Muscle layer of colon (tissue), 2 donors: ENCODE measurements around the gene CORIN.
"Not testable (repeated sequence)": the region's sequence is repeated elsewhere in the genome, so short reads cannot be mapped to it uniquely, and the experiment has no call there.

Source experiments
- H3K27ac ChIP-seq: one replicate; pipeline ENCODE4 v1.7.0; 2013; ENCODE audit warnings: low read depth, mild to moderate bottlenecking, low read length, moderate library complexity
- H3K27me3 ChIP-seq, 2 donors: one replicate each; pipeline ENCODE4 v1.7.0; 2013; ENCODE audit warnings: low read length in 2 of 2, mild to moderate bottlenecking in 2 of 2; ENCODE audit not compliant: insufficient read depth in 2 of 2, control insufficient read depth in 1 of 2
- H3K36me3 ChIP-seq: one replicate; pipeline ENCODE4 v1.7.0; 2013; ENCODE audit warnings: mild to moderate bottlenecking, low read length; ENCODE audit not compliant: insufficient read depth
- H3K4me1 ChIP-seq: one replicate; pipeline ENCODE4 v1.7.0; 2013; ENCODE audit warnings: mild to moderate bottlenecking, low read length; ENCODE audit not compliant: insufficient read depth
- H3K4me3 ChIP-seq, 2 donors: one replicate each; pipeline ENCODE4 v1.7.0; 2013; ENCODE audit warnings: low read length in 2 of 2, low read depth in 1 of 2, mild to moderate bottlenecking in 1 of 2, moderate library complexity in 1 of 2
- H3K9ac ChIP-seq: one replicate; pipeline ENCODE4 v1.7.0; 2013; ENCODE audit warnings: low read length
- H3K9me3 ChIP-seq: one replicate; pipeline ENCODE4 v1.7.0; 2013; ENCODE audit warnings: mild to moderate bottlenecking, low read length
- donor health status: abdominal sarcoma.
- donor health status: Adenocarcinoma of cecum.

Gene CORIN

GRCh38 chr4:47555920-47556319, 281.9 kb downstream of the CORIN start:
- not testable (repeated sequence) for H3K27me3 ChIP-seq, H3K9ac ChIP-seq, H3K27ac ChIP-seq, H3K4me1 ChIP-seq, H3K4me3 ChIP-seq, H3K9me3 ChIP-seq
- H3K36me3 ChIP-seq = peaks cover 18% of the 10 kb centered on the region

- Histone ChIP-seq H3K9ac (no peak overlapping the region), H3K36me3 (peaks cover 15% of the 10 kb centered on the region), H3K27ac (no peak overlapping the region), H3K4me1 (no peaks in the 10 kb centered on the region), H3K9me3 (no peaks in the 10 kb centered on the region), H3K4me3 (no peak overlapping the region), H3K27me3 (no peaks in the 10 kb centered on the region)
Measured at GRCh38 chr4:47553329-47554125, 284.3 kb downstream of the CORIN start.

DNA sequence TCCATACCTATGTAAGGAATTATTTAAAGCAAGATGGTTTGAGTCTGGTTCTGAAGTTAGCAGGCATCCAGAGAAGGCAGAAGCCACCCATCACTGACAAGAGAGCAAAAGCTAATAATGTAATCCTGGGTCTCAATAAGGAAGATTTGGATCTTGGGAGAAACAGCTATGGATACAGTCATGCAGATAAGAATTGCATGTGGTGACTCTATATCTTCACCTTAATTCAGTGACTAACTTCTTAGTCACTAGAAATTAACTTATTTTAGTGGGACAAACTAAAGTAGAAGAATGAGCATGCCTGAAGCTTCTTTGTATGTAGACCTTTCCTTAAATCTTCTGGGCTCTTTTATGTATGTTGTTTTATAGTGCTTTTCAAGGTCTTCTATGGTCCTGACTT, 286.2 kb downstream of the CORIN start:
- Histone ChIP-seq H3K36me3 (peaks cover 5% of the 10 kb centered on the region), H3K4me3 (no peak overlapping the region), H3K9ac (no peak overlapping the region), H3K27me3 (no peaks in the 10 kb centered on the region), H3K27ac (no peak overlapping the region), H3K9me3 (no peaks in the 10 kb centered on the region), H3K4me1 (no peaks in the 10 kb centered on the region)

- Histone ChIP-seq H3K9me3 (no peaks in the 10 kb centered on the region), H3K36me3 (peaks cover 5% of the 10 kb centered on the region), H3K4me3 (no peak overlapping the region), H3K9ac (no peak overlapping the region), H3K27ac (no peak overlapping the region), H3K27me3 (no peaks in the 10 kb centered on the region), H3K4me1 (no peaks in the 10 kb centered on the region)
Measured at GRCh38 chr4:47550899-47551548, 286.8 kb downstream of the CORIN start.

- H3K9me3 ChIP-seq, H3K36me3 ChIP-seq, H3K27ac ChIP-seq, H3K9ac ChIP-seq, H3K4me1 ChIP-seq, H3K27me3 ChIP-seq, H3K4me3 ChIP-seq: not testable (repeated sequence)
Measured at GRCh38 chr4:47550357-47550756, 287.5 kb downstream of the CORIN start.
